Activated effector memory CD4-positive, alpha-beta T cell treated with Interleukin-2 at 50 U/mL for 16 hours (primary cell): ENCODE results near the gene STAT5A.
"Not testable (repeated sequence)": the region's sequence is repeated elsewhere in the genome, so short reads cannot be mapped to it uniquely, and the experiment has no call there.

ENCODE experiments used
- DNase-seq: peaks from one replicate; pipeline ENCODE4 v3.0.0-alpha.2; 2020

STAT5A gene

DNA sequence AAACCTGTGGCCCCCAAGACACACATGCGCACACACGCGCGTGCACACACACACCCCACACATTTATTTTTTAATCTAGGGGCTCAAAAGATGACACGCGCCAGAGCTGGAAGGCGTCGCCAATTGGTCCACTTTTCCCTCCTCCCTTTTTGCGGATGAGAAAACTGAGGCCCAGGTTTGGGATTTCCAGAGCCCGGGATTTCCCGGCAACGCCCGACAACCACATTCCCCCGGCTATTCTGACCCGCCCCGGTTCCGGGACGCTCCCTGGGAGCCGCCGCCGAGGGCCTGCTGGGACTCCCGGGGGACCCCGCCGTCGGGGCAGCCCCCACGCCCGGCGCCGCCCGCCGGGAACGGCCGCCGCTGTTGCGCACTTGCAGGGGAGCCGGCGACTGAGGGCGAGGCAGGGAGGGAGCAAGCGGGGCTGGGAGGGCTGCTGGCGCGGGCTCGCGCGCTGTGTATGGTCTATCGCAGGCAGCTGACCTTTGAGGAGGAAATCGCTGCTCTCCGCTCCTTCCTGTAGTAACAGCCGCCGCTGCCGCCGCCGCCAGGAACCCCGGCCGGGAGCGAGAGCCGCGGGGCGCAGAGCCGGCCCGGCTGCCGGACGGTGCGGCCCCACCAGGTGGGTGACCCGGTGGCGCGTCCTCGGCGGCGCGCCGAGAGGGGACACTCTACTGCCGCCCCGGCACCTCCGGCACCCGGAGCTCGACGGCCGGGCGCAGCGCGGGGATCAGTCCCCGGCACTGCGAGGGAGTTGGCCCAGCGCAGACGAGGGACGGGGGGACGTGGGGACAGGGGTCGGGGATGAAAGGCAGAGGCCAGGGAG is at the start of gene STAT5A:
TSS of gene STAT5A (plus strand) at position 522 of the 826 bp plus-strand sequence. CDS start 914 bp downstream, outside the sequence.
- DNase-seq: peak; percentile 75

DNA sequence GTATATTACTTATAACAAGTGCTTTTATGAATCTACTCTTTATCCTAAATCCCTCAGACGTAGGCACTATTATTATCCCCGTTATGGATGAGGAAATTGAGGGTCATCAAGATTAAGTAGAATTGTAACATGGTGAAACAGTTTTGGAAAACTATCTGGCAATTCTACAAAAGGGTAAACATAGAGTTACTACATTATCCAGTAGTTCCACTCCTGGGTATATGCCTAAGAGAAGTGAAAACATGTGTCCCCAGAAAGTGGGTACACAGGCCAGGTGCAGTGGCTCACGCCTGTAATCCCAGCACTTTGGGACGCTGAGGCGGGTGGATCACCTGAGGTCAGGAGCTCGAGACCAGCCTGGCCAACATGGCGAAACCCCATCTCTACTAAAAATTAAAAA is 48.7 kb upstream of the STAT5A start:
- not testable (repeated sequence) for DNase-seq

DNA sequence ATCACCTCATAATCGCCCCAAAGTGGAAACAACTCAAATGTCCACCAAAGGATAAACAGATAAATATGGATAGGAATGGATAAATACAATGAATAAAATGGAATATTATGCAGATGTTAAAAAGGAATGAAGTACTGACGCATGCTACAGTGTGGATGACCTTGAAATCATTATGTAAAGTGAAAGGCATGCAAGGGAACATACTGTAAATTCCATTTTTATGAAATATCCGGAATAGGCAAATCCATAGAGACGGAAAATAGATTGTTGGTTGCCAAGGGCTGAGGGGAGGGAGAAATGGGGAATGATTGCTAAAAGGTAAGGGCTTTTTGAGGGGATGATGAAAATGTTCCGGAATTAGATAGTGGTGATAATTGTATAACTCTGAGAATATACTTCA is 48.1 kb upstream of the STAT5A start:
- DNase-seq: no peak

DNA sequence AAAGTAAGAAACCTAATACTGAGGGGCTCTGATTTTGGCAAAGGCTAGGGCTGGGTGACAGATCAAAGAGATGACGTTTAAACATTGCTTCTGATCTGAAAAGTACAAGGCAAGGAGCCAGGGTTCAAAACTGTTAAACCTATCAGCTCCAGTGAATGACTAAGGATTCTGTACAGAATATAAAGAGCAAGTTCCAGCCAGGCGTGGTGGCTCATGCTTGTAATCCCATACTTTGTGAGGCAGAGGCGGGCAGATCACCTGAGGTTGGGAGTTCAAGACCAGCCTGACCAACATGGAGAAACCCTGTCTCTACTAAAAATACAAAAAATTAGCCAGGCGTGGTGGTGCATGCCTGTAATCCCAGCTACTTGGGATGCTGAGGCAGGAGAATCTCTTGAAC is 47.4 kb upstream of the STAT5A start:
- not testable (repeated sequence) for DNase-seq

DNA sequence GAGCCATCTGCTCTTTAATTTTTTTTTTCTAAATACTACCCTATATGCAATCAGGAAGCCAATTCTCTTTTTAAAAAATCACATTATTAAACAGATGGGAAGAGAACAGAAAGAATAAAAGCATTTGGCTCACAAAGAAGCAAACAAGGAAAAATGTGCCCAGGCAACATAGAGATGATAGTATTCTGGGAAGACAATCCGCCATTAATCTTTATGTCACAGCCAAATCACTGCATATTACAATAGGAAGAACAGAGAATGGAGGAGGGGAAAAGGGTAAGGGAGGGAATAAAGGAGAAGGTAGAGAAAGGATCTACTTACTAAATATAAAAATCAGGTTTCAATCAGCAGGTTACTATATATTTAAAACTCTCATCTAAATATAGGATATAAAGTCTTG is 46.4 kb upstream of the STAT5A start:
- DNase-seq: no peak

DNA sequence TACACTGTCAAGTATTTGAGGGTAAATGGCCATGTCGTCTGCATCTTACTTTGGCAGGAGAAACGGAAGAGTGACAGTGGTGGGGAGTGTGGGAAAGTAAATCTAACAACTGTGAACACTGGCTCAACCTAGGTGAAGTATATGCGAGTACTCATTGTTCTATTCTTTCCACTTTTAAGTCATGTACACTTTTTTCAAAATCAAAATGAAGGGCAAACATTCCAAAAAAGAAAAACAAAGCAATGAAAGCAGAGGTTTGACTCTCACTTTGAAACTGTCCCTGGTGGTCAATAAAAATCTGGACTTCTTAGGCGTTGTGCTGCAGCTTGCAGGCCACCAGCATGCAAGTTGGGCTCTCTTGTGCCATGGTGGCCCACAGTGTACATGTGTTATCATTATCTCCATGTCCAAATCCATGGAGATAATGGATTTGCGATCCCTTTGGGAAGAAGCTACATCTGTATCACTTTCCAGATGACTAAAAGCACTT is 44.8 kb upstream of the STAT5A start:
- no peak for DNase-seq

DNA sequence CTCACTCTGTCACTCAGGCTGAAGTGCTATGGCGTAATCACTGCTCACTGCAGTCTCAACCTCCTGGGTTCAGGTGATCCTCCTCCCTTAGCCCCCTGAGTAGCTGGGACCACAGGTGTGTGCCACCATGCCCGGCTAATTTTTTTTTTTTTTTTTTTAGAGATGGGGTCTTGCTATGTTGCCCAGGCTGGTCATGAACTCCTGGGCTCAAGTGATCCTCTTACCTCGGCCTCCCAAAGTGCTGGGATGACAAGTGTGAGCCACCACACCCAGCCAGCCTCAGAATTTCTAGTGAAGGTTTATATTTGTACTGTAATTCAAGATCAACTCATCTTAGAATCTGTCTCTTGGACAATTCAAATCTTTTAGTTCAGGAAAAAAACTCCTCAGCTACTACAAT is 44.2 kb upstream of the STAT5A start:
- not testable (repeated sequence) for DNase-seq

DNA sequence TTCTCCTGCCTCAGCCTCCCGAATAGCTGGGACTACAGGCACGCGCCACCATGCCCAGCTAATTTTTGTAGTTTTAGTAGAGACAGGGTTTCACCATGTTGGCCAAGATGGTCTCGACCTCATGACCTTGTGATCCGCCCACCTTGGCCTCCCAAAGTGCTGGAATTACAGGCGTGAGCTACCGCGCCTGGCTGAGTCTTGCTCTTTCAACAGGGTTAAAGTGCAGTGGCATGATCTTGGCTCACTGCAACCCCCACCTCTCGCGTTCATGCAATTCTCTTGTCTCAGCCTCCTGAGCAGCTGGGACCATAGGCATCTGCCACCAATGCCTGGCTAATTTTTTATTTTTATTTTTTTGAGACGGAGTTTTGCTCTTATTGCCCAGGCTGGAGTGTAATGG is 43.1 kb upstream of the STAT5A start:
- not testable (repeated sequence) for DNase-seq

DNA sequence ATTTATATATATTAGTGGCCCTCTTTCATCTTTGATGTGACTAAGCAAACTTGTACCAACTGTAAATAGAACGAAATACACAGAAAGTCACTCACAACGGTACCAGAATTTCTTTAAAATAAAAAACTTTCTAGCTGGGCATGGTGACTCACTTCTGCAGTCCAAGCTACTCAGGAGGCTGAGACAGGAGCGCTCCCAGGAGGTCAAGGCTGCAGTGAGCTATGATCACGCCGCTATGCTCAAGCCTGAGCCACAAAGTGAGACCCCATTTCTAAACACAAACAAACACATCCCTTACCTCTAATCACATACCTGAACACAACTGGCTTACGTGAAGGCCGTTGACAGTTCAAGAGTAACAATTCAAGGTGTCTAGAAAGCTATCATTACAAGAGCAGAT is 41.8 kb upstream of the STAT5A start:
- no peak for DNase-seq

DNA sequence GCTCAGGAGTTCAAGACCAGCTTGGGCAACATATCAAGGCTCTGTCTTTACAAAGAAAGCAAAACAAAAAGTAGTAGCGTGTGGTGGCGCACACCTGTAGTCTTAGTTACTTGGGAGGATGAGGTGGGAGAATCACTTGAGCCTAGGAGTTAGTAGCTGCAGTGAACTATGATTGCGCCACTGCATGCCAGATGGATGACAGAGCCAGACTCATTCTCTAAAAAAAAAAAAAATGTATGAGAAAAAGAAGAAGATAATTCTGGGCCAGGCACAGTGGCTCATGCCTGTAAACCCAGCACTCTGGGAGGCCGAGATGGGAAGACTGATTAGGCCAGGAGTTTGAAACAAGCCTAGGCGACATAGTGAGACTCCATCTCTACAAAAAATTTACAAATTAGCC is 40.6 kb upstream of the STAT5A start:
- DNase-seq: no peak

DNA sequence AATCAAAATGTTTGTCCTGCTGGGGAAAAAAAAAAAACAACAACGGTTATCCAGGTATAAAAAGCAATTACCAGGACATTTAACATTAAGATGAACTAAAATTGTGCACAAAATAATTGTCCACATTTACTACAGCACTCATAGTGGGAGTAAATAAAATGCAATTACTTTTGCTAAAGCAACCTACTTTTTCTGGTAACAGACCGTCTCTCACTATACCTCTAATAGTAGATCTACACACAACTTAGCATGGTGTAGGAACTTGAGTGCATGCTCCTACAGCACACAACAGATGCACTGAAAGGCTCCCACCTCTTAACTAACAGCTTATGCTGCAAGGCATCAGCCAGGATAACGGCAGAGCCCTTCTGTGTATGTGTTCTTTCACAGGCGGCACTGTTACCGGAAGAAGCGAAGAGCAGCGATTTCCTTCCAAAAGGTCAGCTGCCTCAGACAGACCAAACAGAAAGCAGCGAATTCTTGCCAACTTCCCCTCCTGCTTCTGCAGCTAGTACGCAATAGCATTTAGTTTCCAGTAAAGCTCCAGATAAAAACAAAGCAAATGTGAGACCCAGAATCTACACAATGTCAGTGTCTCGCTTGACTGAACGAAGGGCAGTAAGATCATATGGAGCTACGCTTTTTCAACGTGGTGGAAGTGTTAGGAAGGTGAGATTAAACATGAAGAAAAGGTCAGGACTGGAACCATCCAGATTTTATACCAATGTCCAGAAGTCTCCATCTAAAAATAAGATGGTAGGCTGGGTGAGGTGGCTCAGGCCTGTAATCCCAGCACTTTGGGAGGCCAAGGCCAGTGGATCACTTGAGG is 39.7 kb upstream of the STAT5A start:
- peak; percentile 68 for DNase-seq

DNA sequence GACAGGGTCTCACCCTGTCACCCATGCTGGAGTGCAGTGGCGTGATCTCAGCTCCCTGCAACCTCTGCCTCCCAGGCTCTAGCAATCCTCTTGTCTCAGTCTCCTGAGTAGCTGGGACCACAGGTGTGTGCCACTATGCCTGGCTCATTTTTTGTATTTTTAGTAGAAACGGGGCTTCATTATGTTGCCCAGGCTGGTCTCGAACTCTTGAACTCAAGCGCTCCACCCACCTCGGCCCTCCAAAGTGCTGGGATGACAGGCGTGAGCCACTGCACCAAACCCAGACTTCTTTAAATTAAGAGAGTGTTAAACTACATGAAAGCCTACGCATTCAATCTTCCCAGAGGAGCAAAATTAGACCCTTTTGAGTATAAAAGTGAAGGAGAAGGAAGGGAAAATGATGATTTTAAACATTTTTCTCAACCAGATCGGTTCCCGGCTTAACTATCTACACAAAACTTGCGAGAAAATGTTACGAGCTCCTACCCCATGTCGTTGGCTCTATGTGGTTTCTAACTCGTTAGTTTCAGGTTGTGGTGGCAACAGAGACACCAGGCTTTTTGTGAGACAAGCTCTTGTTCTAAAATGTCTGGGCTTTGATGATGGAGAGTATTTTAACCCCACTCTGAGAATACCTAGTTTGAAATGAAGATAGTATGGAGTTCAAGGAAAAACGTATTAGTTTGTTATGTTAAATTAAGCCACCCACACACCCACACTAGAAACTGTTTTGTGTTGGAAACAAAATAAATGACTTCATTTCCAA is 38.4 kb upstream of the STAT5A start:
- no peak for DNase-seq

DNA sequence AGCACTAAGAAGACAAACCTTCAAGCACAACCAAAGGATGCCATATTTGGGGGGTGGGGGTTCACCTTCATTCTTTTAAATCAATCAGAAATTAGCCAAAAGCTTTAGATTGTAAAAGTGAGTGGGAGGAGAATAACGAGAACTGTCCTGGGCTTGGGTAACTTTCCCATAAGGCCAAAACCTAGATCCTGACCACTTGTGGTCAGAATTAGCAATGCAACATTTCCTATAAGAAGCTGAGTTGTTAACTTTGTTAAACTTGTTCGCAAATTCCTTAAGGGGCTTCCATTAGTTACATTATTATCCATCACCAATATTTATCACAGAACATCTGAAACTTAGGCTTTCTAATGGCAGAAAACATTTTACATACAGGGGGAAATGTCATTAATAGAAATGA is 37.2 kb upstream of the STAT5A start:
- DNase-seq: no peak

DNA sequence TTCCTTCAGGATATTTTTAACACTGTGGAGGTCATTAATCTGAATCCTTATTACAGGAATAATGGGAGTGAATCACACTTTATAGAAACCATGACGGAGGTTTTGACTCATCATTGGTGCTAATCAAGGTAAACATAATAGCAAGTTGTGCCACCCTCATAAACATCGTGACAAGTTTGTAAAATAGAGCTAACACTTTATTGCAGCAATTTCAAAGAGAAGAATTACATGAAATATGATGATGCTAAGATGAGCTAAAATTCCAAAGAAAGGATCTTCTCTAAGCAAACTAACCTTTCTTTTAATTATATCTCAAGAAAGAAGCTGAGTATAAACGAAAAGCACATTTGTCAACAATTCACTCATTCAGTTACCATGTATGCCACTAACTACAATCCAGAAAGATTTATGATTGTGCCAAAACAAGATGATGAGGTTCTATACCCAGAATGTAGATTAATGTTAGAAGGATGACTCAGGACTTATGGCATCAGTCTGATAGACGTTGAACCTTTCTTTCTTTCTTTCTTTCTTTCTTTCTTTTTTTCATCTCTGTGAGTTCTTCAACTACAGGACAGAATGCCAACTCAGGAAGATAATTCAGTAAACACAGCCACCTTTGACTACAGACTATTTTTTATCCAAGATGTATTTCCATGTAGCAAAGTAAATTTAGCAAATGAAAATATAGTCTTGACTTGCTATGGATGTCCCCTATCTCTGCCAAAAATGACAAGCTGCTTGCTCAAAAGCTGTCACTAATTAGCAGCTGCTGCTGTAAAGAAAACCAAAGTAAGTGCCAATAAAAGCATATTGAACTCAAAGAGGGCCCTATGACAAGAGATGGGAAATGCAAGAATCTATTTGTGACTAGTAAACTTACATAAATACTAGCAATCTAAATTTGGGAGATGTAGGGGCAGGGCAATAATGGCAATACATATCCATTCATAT is 35.4 kb upstream of the STAT5A start:
- DNase-seq: no peak

DNA sequence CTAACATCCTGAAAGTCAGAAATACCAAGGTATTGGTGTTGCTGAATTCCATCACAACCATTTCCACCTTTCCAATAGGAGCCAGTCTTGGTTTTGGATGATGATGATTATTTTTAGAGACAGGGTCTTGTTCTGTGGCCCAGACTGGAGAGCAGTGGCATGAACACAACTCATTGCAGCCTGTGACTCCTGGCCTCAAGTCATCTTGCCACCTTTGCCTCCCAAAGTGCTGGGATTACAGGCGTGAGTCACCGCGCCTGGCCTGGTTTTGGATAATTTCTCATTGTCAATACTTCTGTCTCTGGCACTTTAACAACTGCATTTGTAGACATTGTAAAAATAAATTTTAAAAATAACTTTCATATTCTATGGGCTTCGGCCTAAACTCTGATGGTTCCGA is 34.7 kb upstream of the STAT5A start:
- DNase-seq: no peak

DNA sequence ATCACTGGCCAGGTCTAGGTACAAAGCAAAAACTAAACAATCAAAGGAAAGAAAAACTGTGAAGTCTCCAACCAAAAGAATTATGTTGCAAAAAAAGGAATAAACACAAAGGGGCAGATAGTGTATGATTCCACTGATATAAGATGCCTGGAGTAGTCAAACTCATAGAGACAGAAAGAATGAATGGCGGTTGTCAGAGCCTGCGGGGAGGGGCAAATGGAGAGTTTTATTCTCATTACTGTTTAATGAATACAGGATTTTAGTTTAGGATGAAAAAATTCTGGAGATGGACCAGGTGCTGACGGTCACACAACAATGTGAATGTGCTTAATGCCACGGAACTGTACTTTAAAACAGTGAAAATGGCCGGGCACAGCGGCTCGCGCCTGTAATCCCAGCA is 32.9 kb upstream of the STAT5A start:
- DNase-seq: no peak

DNA sequence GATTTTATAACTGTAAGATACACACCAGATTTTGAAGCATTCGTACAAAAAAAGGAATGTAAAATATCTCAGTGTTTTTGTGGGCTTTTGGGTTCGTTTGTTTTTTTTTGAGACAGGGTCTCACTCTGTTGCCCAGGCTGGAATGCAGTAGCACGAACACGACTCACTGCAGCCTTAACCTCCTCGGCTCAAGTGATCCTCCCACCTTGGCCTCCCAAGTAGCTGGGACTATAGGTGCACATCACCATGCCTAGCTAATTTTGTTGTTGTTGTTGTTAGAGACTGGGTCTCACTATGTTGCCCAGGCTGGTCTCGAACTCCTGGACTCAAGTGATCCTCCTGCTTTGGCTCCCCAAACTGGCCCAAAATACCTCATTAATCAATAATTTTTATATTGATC is 28.0 kb upstream of the STAT5A start:
- no peak for DNase-seq

DNA sequence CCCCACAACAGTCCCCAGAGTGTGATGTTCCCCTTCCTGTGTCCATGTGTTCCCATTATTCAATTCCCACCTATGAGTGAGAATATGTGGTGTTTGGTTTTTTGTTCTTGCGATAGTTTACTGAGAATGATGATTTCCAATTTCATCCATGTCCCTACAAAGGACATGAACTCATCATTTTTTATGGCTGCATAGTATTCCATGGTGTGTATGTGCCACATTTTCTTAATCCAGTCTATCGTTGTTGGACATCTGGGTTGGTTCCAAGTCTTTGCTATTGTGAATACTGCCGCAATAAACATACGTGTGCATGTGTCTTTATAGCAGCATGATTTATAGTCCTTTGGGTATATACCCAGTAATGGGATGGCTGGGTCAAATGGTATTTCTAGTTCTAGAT is 23.9 kb upstream of the STAT5A start:
- not testable (repeated sequence) for DNase-seq

DNA sequence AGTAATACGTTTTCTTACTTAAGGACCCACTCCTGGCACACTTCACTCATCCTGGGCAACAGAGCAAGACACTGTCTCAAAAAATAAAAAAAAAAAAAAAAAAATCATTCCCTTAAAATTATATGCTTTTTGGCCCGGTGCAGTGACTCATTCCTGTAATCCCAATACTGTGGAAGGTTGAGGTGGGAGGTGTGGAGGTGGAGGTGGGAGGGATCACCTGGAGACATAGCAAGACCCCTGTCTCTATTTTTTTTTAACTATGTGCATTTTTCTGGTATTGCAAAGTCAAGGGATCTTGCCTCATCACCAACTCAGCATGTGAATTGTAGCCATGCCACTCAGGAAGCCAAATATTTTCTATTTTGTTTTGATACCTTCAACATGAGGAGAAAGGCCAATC is 21.8 kb upstream of the STAT5A start:
- no peak for DNase-seq

DNA sequence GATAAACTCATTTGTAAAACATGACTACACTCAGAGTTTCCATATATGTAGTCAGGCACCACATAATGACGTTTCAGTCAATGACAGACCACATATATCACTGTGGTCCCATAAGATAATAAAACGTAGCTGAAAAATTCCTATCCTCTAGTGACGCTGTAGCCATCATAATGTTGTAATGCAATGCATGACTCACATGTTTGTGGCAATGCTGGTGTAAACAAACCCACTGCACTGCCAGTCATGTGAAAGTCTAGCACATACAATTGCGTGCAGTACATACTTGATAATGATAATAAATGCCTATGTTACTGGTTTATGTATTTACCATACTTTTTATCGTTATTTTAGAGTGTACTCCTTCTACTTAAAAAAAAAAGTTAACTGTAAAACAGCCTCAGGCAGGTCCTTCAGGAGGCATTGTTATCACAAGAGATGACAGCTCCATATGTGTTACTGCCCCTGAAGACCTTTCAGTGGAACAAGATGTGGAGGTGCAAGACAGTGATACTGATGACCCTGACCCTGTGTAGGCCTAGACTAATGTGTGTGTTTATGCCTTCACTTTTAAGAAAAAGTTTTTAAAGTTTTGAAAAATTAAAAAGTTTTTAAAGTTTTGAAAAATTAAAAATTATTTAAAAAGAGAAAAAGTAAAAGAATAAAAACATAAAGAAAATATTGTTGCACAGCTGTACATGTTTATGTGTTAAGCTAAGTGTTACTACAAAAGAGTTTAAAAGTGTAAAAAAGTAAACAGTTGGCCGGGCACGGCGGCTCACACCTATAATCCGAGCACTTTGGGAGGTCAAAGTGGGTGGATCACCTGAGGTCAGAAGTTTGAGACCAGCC is 21.2 kb upstream of the STAT5A start:
- no peak for DNase-seq

DNA sequence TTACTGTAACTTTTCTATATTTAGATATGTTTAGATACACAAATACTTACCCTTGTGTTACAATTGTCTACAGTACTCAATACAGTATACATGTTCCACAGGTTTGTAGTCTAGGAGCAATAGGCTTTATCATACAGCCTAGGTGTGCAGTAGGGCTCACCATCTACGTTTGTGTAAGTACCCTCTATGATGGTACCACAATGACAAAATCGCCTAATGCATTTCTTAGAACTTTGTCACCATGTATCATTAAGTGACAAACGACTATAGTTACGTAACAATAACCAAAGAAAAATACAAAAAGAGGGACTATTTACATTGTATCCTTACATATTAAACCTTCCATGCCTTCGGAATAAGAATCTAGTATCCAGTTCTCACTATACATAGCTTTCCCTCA is 20.1 kb upstream of the STAT5A start:
- DNase-seq: no peak
